ENCODE results near the gene CHRNA10. TPM values are rescaled to one million over a fixed set of nuclear protein-coding genes. Genes with fewer than 3 reads are reported as not detected.

Gene CHRNA10
- polyA plus RNA-seq, 1 donor from 2014 or later: 0.21 TPM

GRCh38 chr11:3627291-3627690, 43.9 kb downstream of the CHRNA10 start:
- peaks cover 0 to 3% (median 0%) of the 10 kb centered on the region in 3 donors for H3K9me3 Mint-ChIP-seq
- H3K4me3 Mint-ChIP-seq: no peak overlapping the region
- H3K27me3 Mint-ChIP-seq: peaks cover 2% of the 10 kb centered on the region
- peaks cover 0 to 3% (median 0%) of the 10 kb centered on the region in 3 donors for H3K4me1 Mint-ChIP-seq
- no peaks in the 10 kb centered on the region for H3K36me3 Mint-ChIP-seq
- H3K27ac Mint-ChIP-seq: no peak overlapping the region

DNA sequence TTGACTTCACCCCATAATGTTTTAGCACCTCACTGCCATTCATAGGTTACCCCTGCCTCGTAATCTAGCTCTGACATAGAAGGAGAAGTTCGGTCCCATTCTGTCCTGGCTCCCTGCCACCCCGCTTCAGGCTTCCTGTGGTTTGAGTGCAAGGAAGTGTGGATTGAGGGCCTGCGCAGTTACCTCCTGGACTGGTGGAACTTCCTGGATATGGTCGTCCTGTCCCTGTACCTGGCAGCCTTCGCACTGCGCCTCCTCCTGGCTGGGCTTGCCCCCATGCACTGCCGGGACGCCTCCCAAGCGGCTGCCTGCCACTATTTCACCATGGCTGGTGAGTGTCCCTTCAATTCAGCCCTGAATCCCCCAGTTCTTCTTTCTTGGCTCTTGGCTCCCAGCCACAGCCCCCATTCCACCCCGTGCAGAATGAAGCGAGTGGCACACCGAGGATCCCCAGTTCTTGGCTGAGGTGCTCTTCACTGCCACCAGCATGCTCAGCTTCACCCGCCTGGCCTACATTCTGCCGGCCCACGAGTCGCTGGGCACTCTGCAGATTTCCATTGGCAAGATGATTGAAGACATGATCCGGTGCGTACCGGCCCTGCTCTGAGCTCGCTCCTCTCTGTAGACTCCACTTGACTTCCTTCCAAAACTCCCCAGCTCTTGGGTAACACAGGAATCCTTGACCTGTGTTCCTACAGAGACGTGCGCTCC, 44.8 kb downstream of the CHRNA10 start:
- Mint-ChIP-seq H3K9me3 (peaks cover 0 to 3% (median 0%) of the 10 kb centered on the region in 3 donors), H3K36me3 (no peaks in the 10 kb centered on the region), H3K27ac (no peak overlapping the region), H3K4me3 (no peak overlapping the region), H3K4me1 (peaks cover 0 to 3% (median 0%) of the 10 kb centered on the region in 3 donors), H3K27me3 (peaks cover 2% of the 10 kb centered on the region)

- Mint-ChIP-seq H3K27ac (no peak overlapping the region), H3K36me3 (no peaks in the 10 kb centered on the region), H3K4me3 (no peak overlapping the region), H3K9me3 (peaks cover 0 to 3% (median 0%) of the 10 kb centered on the region in 3 donors), H3K4me1 (peaks cover 0 to 4% (median 3%) of the 10 kb centered on the region in 3 donors), H3K27me3 (peaks cover under 1% of the 10 kb centered on the region)
Observed at GRCh38 chr11:3623767-3624458, 47.3 kb downstream of the CHRNA10 start.

DNA sequence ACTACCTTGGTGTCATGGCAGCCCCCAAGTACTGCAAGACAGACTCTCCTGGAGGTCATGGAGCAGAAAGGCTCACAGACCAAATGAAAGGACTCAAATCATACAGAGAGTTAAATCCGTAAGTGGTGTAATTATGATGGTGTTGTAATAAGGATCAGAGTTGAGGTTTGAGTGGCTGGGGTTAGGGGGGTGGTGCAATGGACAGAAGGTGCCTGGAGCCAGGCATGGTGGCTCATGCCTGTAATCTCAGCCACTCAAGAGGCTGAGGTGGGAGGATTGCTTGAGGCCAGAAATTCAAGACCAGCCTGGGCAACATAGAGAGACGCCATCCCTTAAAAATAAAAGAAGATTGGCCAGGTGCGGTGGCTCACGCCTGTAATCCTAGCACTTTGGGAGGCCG, 48.1 kb downstream of the CHRNA10 start:
- Mint-ChIP-seq H3K4me1 (peaks cover 0 to 4% (median 3%) of the 10 kb centered on the region in 3 donors), H3K36me3 (no peaks in the 10 kb centered on the region), H3K9me3 (no peaks in the 10 kb centered on the region), H3K27me3 (no peaks in the 10 kb centered on the region), H3K4me3 (no peak overlapping the region), H3K27ac (no peak overlapping the region)

DNA sequence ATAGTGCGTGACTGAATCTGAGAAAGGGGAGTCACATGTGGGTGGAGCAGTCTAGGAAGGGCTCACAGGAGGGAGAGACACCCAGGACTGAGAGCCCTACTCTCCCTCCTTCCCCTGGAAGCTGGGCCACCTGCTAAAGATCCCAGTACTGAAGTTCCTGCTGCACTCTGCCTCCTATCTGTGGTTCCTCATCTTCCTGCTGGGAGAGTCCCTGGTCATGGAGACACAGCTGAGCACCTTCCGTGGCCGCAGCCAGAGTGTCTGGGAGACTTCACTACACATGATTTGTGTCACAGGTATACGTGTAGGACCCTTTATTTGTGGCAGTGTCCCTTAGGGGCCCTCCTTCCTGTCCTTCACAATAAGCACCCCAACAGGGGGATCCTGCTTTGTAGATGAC, 48.7 kb downstream of the CHRNA10 start:
- no peaks in the 10 kb centered on the region for H3K36me3 Mint-ChIP-seq
- H3K27ac Mint-ChIP-seq: no peak overlapping the region
- H3K9me3 Mint-ChIP-seq: no peaks in the 10 kb centered on the region
- peaks cover 0 to 4% (median 3%) of the 10 kb centered on the region in 3 donors for H3K4me1 Mint-ChIP-seq
- no peak overlapping the region for H3K4me3 Mint-ChIP-seq
- H3K27me3 Mint-ChIP-seq: peaks cover 2% of the 10 kb centered on the region

DNA sequence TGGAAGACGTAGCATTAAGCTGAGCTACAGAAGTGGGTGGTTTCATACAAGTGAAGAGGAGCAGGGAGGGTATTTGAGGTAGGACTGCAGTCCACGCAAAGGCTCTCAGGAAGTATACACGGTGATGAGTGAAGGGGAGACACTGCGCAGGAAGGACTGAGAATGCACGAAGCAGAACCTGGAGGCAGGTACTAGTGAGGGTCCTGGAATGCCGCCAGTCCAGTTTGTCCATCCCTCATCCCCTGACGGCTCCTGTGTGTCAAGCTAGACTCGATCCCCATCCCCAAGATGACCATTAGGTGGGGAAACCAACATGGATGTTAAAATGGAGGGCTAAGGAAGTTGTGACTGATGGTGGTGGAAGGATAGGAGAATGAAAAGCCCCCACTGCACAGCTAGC, 53.2 kb downstream of the CHRNA10 start:
- Mint-ChIP-seq H3K36me3 (no peaks in the 10 kb centered on the region), H3K27ac (peak overlapping the region in 1 of 3 donors; percentile 72), H3K4me3 (no peak overlapping the region), H3K9me3 (no peaks in the 10 kb centered on the region), H3K4me1 (peaks cover 0 to 13% (median 11%) of the 10 kb centered on the region in 3 donors), H3K27me3 (peaks cover 3% of the 10 kb centered on the region)

GRCh38 chr11:3616721-3617460, 54.3 kb downstream of the CHRNA10 start:
- Mint-ChIP-seq H3K27ac (no peak overlapping the region), H3K4me1 (peaks cover 0 to 13% (median 11%) of the 10 kb centered on the region in 3 donors), H3K4me3 (no peak overlapping the region), H3K36me3 (no peaks in the 10 kb centered on the region), H3K27me3 (peaks cover 3% of the 10 kb centered on the region), H3K9me3 (peaks cover under 1 to 5% (median 2%) of the 10 kb centered on the region in 3 donors)

DNA sequence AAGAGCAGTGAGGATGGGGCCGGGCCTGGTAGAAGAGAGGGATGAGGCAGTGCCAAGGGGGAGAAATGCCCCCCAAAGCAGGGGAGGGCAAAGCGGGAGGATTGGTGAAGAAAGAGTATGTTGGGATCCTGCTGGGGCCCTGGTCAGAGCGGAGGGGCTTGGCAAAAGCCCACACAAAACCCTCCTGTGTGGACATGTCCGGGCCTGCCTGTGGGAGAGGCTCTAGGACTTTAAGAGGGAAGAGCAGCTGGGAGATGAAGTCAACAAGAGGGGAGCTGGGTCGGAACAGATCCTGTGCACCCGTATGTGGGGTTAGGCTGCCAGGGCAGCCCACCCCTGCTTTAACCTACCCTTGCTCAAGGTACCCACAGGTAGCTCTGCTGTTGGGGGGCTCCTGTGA, 55.2 kb downstream of the CHRNA10 start:
- H3K27ac Mint-ChIP-seq: no peak overlapping the region
- H3K27me3 Mint-ChIP-seq: peaks cover 3% of the 10 kb centered on the region
- peaks cover 0 to 13% (median 11%) of the 10 kb centered on the region in 3 donors for H3K4me1 Mint-ChIP-seq
- no peak overlapping the region for H3K4me3 Mint-ChIP-seq
- H3K9me3 Mint-ChIP-seq: peaks cover 2 to 6% (median 3%) of the 10 kb centered on the region in 3 donors
- peaks cover 2% of the 10 kb centered on the region for H3K36me3 Mint-ChIP-seq

Other genes with a start within 250 kb of the CHRNA10 start
- gene ART5, start 29.4 kb downstream of the CHRNA10 start, polyA plus RNA-seq: not detected
- not detected for gene ART1, start 26.3 kb downstream of the CHRNA10 start, polyA plus RNA-seq
- 34.0 TPM for gene NUP98, start 126.2 kb upstream of the CHRNA10 start, polyA plus RNA-seq
- 20.1 TPM for gene PGAP2, start 137.2 kb upstream of the CHRNA10 start, polyA plus RNA-seq
- gene RHOG, start 169.6 kb upstream of the CHRNA10 start, polyA plus RNA-seq: 199 TPM
- gene STIM1, start 184.3 kb upstream of the CHRNA10 start, polyA plus RNA-seq: 22.1 TPM